H9 (cell line): ENCODE results near the gene CCDC150. TPM values are rescaled to one million over a fixed set of nuclear protein-coding genes. Genes with fewer than 3 reads are reported as not detected.
"Not testable (repeated sequence)": the region's sequence is repeated elsewhere in the genome, so short reads cannot be mapped to it uniquely, and the experiment has no call there.

ENCODE experiments used
- DNase-seq: peaks from one replicate; pipeline ENCODE4 v3.0.0-alpha.2; 2017
- H2AFZ ChIP-seq: one replicate; pipeline ENCODE4 v1.6.1; 2013; ENCODE audit warnings: mild to moderate bottlenecking, low read length, control low read depth, moderate library complexity
- H2AK5ac ChIP-seq: 2 replicates; pipeline ENCODE4 v1.6.1; 2013; ENCODE audit warnings: low read length, control low read depth, mixed read lengths; ENCODE audit not compliant: insufficient read length
- H2BK120ac ChIP-seq: one replicate; pipeline ENCODE4 v1.6.1; 2013; ENCODE audit warnings: low read depth, mild to moderate bottlenecking, low read length, control low read depth, inconsistent platforms; ENCODE audit not compliant: poor library complexity, severe bottlenecking
- H2BK12ac ChIP-seq: 2 replicates; pipeline ENCODE4 v1.6.1; 2013; ENCODE audit warnings: low read length, control low read depth, mixed read lengths, low read depth; ENCODE audit not compliant: insufficient read length
- H2BK15ac ChIP-seq: 2 replicates; pipeline ENCODE4 v1.6.1; 2013; ENCODE audit warnings: low read depth, low read length, control low read depth
- H2BK20ac ChIP-seq: one replicate; pipeline ENCODE4 v1.6.1; 2013; ENCODE audit warnings: low read depth, mild to moderate bottlenecking, low read length, control low read depth, inconsistent platforms; ENCODE audit not compliant: poor library complexity, severe bottlenecking
- H2BK5ac ChIP-seq: 2 replicates; pipeline ENCODE4 v1.6.1; 2013; ENCODE audit warnings: low read length, control low read depth, mixed read lengths; ENCODE audit not compliant: insufficient read length
- H3K14ac ChIP-seq: 2 replicates; pipeline ENCODE4 v1.6.1; 2013; ENCODE audit warnings: low read length, control low read depth; ENCODE audit not compliant: insufficient read depth
- H3K18ac ChIP-seq: 2 replicates; pipeline ENCODE4 v1.6.1; 2013; ENCODE audit warnings: low read depth, mild to moderate bottlenecking, mixed read lengths, low read length, control low read depth; ENCODE audit not compliant: insufficient read length
- H3K23ac ChIP-seq: 2 replicates; pipeline ENCODE4 v1.6.1; 2013; ENCODE audit warnings: low read length, control low read depth, mixed read lengths, low read depth; ENCODE audit not compliant: insufficient read length
- H3K23me2 ChIP-seq: 2 replicates; pipeline ENCODE4 v1.6.1; 2013; ENCODE audit warnings: low read depth, mild to moderate bottlenecking, mixed read lengths, low read length, control low read depth; ENCODE audit not compliant: insufficient read length, poor library complexity, severe bottlenecking
- H3K27ac ChIP-seq: 2 replicates; pipeline ENCODE4 v1.5.1; 2013; ENCODE audit warnings: low read length, control low read depth, mixed read lengths, low read depth; ENCODE audit not compliant: insufficient read length
- H3K27me3 ChIP-seq: 2 replicates; pipeline ENCODE4 v1.6.1; 2013; ENCODE audit warnings: low read length, control low read depth, inconsistent platforms; ENCODE audit not compliant: insufficient read depth
- H3K4ac ChIP-seq: 2 replicates; pipeline ENCODE4 v1.6.1; 2013; ENCODE audit warnings: low read depth, mild to moderate bottlenecking, control low read depth, inconsistent platforms, low read length, moderate library complexity
- H3K4me1 ChIP-seq: 2 replicates; pipeline ENCODE4 v1.6.1; 2013; ENCODE audit warnings: low read length, control low read depth, inconsistent platforms; ENCODE audit not compliant: insufficient read depth
- H3K4me2 ChIP-seq: 2 replicates; pipeline ENCODE4 v1.6.1; 2013; ENCODE audit warnings: low read length, control low read depth, mixed read lengths; ENCODE audit not compliant: insufficient read length, insufficient read depth
- H3K56ac ChIP-seq: 2 replicates; pipeline ENCODE4 v1.6.1; 2013; ENCODE audit warnings: low read depth, mild to moderate bottlenecking, mixed read lengths, low read length, control low read depth; ENCODE audit not compliant: insufficient read length
- H3K79me1 ChIP-seq: 2 replicates; pipeline ENCODE4 v1.6.1; 2013; ENCODE audit warnings: low read depth, mild to moderate bottlenecking, moderate library complexity, low read length, control low read depth, inconsistent platforms; ENCODE audit not compliant: insufficient read depth, poor library complexity, severe bottlenecking
- H3K79me2 ChIP-seq: 2 replicates; pipeline ENCODE4 v1.6.1; 2013; ENCODE audit warnings: low read length, control low read depth, inconsistent platforms; ENCODE audit not compliant: insufficient read depth
- H3K9ac ChIP-seq: 2 replicates; pipeline ENCODE4 v1.6.1; 2013; ENCODE audit warnings: low read length, control low read depth, mixed read lengths; ENCODE audit not compliant: insufficient read length; ENCODE audit errors: extremely low read depth
- H3K9me3 ChIP-seq: one replicate; pipeline ENCODE4 v1.6.1; 2013; ENCODE audit warnings: low read depth, low read length, inconsistent platforms; ENCODE audit not compliant: control insufficient read depth
- H3T11ph ChIP-seq: one replicate; pipeline ENCODE4 v1.6.1; 2013; ENCODE audit warnings: mild to moderate bottlenecking, low read length, control low read depth, inconsistent platforms
- H4K20me1 ChIP-seq: one replicate; pipeline ENCODE4 v1.6.1; 2013; ENCODE audit not compliant: control insufficient read depth, insufficient read length, insufficient read depth
- H4K5ac ChIP-seq: 2 replicates; pipeline ENCODE4 v1.6.1; 2013; ENCODE audit warnings: low read depth, mild to moderate bottlenecking, mixed read lengths, low read length, control low read depth; ENCODE audit not compliant: insufficient read length
- H4K8ac ChIP-seq: replicated peaks from 2 replicates; pipeline ENCODE4 v1.6.1; 2013; ENCODE audit warnings: low read length, control low read depth, mixed read lengths, low read depth; ENCODE audit not compliant: insufficient read length
- H4K91ac ChIP-seq: 2 replicates; pipeline ENCODE4 v1.6.1; 2013; ENCODE audit warnings: low read depth, mild to moderate bottlenecking, moderate library complexity, mixed read lengths, low read length, control low read depth; ENCODE audit not compliant: insufficient read length
- H3K27ac Mint-ChIP-seq, 3 experiments: 2 replicates in 2 of 3; 3 replicates in 1 of 3; pipeline ENCODE4 v1.8.0; 2020 to 2021; ENCODE audit warnings: mixed read lengths in 3 of 3, mild to moderate bottlenecking in 1 of 3, moderate library complexity in 1 of 3
- H3K27me3 Mint-ChIP-seq: 2 replicates; pipeline ENCODE4 v1.8.0; 2021; ENCODE audit warnings: low read depth, mild to moderate bottlenecking, moderate library complexity, mixed read lengths
- H3K36me3 Mint-ChIP-seq, 3 experiments: 2 replicates in 2 of 3; 3 replicates in 1 of 3; pipeline ENCODE4 v1.8.0; 2020 to 2021; ENCODE audit warnings: low read depth in 3 of 3, mixed read lengths in 3 of 3; ENCODE audit not compliant: insufficient read depth in 1 of 3
- H3K4me1 Mint-ChIP-seq, 2 experiments: 2 replicates each; pipeline ENCODE4 v1.8.0; 2020; ENCODE audit warnings: mixed read lengths in 2 of 2
- H3K4me3 Mint-ChIP-seq, 2 experiments: 2 replicates in 1 of 2; 3 replicates in 1 of 2; pipeline ENCODE4 v1.8.0; 2020 to 2021; ENCODE audit warnings: mild to moderate bottlenecking in 2 of 2, mixed read lengths in 2 of 2, moderate library complexity in 1 of 2
- H3K9me3 Mint-ChIP-seq, 2 experiments: 2 replicates in 1 of 2; 3 replicates in 1 of 2; pipeline ENCODE4 v1.8.0; 2020; ENCODE audit warnings: mild to moderate bottlenecking in 2 of 2, mixed read lengths in 2 of 2, moderate library complexity in 1 of 2
- CTCF ChIP-seq: fragments of 200-600 bp; sonication (generic); conservative IDR thresholded peaks from 3 replicates; pipeline ENCODE4 v1.8.0; 2021; ENCODE audit warnings: antibody characterized with exemption, mild to moderate bottlenecking
- total RNA-seq: library from RNA; stranded (reverse); gene quantifications from 2 replicates; pipeline ENCODE4 v1.2.1, GENCODE V29; 2021

The CCDC150 gene
- total RNA-seq, 1 experiment from 2014 or later: 26.2 TPM

- not testable (repeated sequence) for H4K91ac ChIP-seq, H2BK120ac ChIP-seq, H3K79me2 ChIP-seq, H3K18ac ChIP-seq, H3K27ac Mint-ChIP-seq, H3K4me2 ChIP-seq, DNase-seq, H3K23me2 ChIP-seq, H2BK15ac ChIP-seq, H3K4ac ChIP-seq, H2BK20ac ChIP-seq, H3K56ac ChIP-seq, H3K23ac ChIP-seq, H2AFZ ChIP-seq, H3K27ac ChIP-seq, H4K5ac ChIP-seq, H3K4me3 Mint-ChIP-seq, H2AK5ac ChIP-seq, H3T11ph ChIP-seq, H3K4me1 Mint-ChIP-seq, H4K8ac ChIP-seq, H3K9me3 ChIP-seq, H4K20me1 ChIP-seq, H3K27me3 ChIP-seq, H2BK5ac ChIP-seq, H3K27me3 Mint-ChIP-seq, H3K14ac ChIP-seq, H3K9ac ChIP-seq, H3K4me1 ChIP-seq, H3K79me1 ChIP-seq, H2BK12ac ChIP-seq
- peak; percentile 12; the same call in 1 of the 3 replicates for TF ChIP-seq CTCF
- Mint-ChIP-seq H3K9me3 (peaks cover 9 to 15% of the 10 kb centered on the region in 2 experiments; a peak in 2 of 5 replicates), H3K36me3 (peaks cover 58 to 68% (median 66%) of the 10 kb centered on the region in 3 experiments)
These were observed 97.1 kb downstream of the CCDC150 start for GRCh38 chr2:196736646-196737045.
